GM21619 (cell line): ENCODE measurements around the gene FIGNL1.
"Not testable (repeated sequence)": the region's sequence is repeated elsewhere in the genome, so short reads cannot be mapped to it uniquely, and the experiment has no call there.

Experiments
- ATAC-seq: cut with Tn5 transposase; IDR thresholded peaks from one replicate; pipeline ENCODE4 v1.9.1; 2021; ENCODE audit not compliant: unreplicated experiment

Gene FIGNL1

GRCh38 chr7:50472427-50472826, 22.3 kb upstream of the FIGNL1 start:
- no peak for ATAC-seq

DNA sequence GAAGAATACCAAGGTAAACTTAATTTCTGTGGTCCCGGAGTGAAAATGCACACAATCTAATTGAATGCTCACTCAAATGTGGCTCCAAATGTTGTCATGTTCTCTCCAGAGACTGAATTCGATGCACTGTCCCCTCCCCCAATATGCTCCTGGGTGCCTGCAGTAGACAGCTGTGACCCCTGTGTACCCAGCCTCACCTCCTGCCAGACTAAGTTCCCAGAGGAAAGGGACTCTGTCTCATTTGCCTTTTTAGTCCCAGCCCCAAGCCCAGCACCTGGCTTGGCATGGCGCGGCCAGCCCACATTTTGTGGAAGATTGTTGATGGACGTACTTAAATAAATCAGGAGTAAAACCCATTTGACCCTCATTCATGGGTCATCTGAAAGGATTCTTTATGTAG, 21.8 kb upstream of the FIGNL1 start:
- ATAC-seq, result no peak

GRCh38 chr7:50470250-50471163, 20.4 kb upstream of the FIGNL1 start:
- ATAC-seq, result no peak

DNA sequence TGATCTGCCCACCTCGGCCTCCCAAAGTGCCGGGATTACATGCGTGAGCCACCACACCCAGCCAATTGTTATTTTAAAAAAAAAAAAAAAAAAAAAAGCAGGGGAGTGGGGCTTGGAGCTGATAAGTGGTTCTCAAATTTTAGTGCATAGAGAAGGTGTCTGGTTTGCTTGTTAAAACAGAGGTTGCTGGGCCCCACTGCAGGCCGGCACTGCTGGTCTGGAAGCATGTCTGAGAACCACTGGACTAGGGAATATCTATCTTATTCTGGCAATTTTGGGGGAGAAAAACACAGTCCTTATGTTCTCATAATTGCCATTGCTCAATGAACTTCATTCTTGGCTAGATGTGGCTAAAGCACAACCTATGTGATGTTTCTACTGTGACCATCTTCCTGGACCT, 19.0 kb upstream of the FIGNL1 start:
- ATAC-seq, result no peak

- ATAC-seq, result peak; percentile 86
These were observed 17.9 kb upstream of the FIGNL1 start for GRCh38 chr7:50467817-50468610.

DNA sequence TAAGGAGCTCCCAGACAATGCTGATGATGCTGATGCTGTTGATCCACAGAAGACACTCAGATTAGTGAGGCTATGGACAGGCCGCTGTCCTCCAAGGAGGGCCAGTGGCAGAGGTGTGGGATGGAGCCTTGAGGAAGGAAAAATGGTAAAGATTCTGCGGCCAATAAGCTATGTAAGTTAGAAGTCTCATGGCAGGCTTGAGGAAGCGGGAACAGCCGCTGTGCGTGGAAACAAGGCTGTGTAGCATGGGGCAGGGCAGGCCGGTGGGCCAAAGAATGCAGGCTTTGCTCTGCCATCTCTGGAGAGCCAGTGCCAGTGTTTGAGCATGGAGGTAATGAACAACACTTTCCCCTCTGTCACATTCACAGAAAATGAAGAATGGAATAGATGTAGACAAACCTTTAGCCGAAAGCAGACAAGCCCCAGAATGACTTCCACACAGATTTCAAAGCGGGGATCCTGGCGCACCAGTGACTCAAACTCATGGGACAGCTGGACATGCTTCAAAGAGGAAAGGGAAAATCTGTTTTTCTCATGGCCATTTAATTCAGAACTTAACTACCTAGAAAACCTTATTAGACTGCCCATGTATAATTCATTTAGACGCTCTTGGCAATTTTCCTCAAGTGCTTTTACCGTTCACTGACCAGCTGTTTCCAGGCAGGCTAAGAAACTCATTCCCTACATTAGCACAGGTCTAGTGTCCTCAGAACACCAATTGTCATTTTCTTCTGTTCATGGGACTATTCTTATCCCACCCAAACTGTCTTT, 16.9 kb upstream of the FIGNL1 start:
- no peak for ATAC-seq

GRCh38 chr7:50463035-50463434, 12.9 kb upstream of the FIGNL1 start:
- no peak for ATAC-seq

- ATAC-seq, result no peak
These were observed 12.2 kb upstream of the FIGNL1 start for GRCh38 chr7:50462361-50462760.

- no peak for ATAC-seq
These were observed 11.5 kb upstream of the FIGNL1 start for GRCh38 chr7:50461695-50462094.

- not testable (repeated sequence) for ATAC-seq
These were observed 9.0 kb upstream of the FIGNL1 start for GRCh38 chr7:50459183-50459582.

- ATAC-seq, result not testable (repeated sequence)
These were observed 8.5 kb upstream of the FIGNL1 start for GRCh38 chr7:50458651-50459050.

- ATAC-seq, result no peak
These were observed 6.4 kb upstream of the FIGNL1 start for GRCh38 chr7:50456371-50457123.

DNA sequence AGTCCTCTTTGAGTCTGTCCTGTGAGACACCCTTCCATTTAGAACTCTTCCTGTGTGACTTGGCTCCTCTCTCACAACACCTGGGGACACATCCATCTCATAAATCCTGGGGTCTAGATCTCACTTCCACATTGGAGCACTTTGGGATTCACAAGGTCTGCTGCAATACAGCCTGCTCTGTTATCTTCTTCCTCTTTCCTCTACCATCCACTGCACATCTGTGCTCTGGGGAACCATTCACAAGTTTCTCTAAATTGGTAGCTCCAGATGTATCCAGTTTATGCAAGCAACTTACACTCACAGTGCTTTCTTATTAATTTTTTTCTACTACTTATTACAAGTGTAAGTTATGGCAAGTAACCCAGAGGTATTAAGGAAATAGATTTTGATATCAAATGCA, 5.5 kb upstream of the FIGNL1 start:
- ATAC-seq, result no peak

- ATAC-seq, result no peak
These were observed 4.8 kb upstream of the FIGNL1 start for GRCh38 chr7:50454968-50455367.

DNA sequence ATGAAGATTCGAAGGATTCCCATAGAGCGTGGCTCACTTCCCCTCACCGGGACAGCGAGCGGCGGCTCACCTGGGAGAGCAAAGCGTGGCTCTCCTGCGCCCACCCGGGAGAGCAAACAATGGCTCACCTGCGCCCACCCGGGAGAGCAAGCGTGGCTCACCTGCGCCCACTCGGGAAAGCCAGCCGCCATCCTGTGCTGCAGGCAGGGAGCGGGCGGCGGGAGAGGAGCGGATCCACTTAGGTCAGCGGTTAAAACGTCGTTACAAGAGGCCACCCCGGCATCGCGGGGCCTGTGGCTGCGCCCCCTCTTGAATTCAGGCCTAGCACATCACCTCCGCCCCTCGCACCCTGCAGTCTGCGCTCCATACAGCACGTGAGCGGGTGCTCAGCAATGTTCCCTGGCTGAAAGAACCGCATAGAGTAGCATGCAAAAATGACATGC, 461 bp upstream of the FIGNL1 start:
- peak; percentile 15 for ATAC-seq

DNA sequence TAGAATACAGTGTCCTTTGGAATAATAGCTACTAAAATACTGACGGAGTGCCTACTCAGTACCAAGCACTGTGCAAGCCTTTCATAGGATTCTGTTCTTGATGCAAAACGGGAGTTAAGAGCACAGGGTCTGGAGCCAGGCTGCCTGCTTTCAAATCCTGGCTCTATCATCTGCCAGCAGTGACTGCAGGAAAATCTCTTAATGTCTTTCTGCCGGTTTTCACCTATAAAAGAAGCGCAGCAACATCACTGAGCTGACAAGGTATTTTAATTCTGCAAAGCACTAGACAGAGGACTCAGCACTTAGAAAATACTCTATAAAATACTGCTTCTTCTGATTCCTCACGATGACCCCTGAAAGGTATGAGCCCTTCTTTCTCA, 659 bp downstream of the FIGNL1 start:
- ATAC-seq, result no peak

DNA sequence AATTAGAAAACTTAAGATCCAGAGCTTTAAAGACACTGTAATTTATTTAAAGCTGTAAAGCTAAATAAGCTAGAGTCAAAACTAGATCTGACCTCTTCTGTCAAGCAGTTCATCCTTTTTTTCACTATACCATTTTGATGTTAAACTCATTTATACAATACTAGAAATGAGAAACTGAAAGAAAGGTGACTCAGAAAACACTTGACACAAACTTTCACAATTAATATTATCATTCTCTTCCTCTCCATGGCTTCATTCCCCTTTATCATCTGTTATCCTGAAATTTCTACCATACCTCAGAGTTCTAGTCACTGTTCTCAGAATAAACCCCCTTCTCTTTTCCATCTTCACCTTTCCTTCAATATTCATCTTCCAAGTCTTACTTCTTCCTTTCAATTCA, 1.3 kb downstream of the FIGNL1 start:
- ATAC-seq, result peak; percentile 28

DNA sequence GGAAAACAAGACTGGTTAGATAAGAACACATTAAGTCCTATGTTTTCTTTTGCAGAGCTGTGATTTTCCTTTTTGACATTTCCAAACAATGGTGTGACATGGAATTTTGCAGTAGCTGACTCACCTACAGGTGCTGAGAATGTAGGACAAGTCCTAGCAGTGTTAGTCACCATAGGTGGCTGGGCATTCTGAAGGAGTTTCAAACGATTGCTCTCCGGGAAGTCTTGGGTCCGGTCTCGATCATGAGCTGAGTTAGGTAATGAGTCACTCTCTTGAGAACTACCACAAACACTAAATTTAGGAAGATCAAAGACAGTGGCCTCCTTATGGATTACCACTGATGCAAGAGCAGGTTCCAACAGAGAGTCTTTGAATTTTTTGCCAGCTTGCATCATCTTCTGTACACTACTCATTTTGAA, 3.6 kb downstream of the FIGNL1 start:
- ATAC-seq, result peak; percentile 26

- ATAC-seq, result no peak
These were observed 13.9 kb downstream of the FIGNL1 start for GRCh38 chr7:50436133-50436806.

DNA sequence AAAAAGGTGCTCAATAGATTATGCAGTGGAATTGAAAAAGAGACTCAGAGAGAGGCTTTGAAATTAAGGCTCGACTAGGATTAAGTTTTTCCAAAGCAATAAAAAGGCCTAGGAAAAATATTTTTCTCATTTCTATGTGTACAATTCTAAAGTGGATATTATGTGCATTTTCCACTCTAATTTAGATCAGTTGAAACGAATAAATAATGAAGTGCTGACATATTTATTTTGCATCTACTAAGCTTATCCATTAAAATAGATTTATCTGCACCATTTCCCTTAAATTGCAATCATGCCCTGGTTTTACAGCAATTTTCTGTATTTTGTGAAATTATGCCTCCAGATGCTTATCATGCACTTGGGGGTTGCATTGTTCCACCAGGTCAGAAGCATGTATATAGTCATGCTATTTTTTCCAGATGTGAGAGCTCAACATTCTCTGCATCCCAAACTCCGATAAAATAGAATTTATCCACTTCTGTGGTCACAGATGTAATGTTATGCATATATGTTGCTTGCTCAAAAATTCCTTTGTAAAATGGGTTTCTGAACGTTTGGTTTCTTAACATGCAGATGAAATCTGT, 18.3 kb downstream of the FIGNL1 start:
- ATAC-seq, result no peak
